T-helper 22 cell (primary cell): ENCODE data around the gene GAMT.

Experiments used
- DNase-seq: peaks from one replicate; pipeline ENCODE4 v3.0.0-alpha.2; 2020; ENCODE audit warnings: low read depth

Gene GAMT

GRCh38 chr19:1418496-1418775 is 17.1 kb upstream of the GAMT start:
- DNase-seq = no peak

GRCh38 chr19:1417681-1418495 is 16.5 kb upstream of the GAMT start:
- DNase-seq = no peak

GRCh38 chr19:1417145-1417544 is 15.8 kb upstream of the GAMT start:
- no peak for DNase-seq

- DNase-seq = no peak
Measured at GRCh38 chr19:1416014-1416841, 14.9 kb upstream of the GAMT start.

- no peak for DNase-seq
Measured at GRCh38 chr19:1412995-1413800, 11.9 kb upstream of the GAMT start.

- no peak for DNase-seq
Measured at GRCh38 chr19:1412323-1412923, 11.1 kb upstream of the GAMT start.

- DNase-seq = no peak
Measured at GRCh38 chr19:1411255-1412191, 10.2 kb upstream of the GAMT start.

- DNase-seq = no peak
Measured at GRCh38 chr19:1410789-1411188, 9.4 kb upstream of the GAMT start.

GRCh38 chr19:1410136-1410786 is 8.9 kb upstream of the GAMT start:
- no peak for DNase-seq

GRCh38 chr19:1409204-1410005 is 8.1 kb upstream of the GAMT start:
- no peak for DNase-seq

GRCh38 chr19:1408300-1409203 is 7.2 kb upstream of the GAMT start:
- peak; percentile 37 for DNase-seq

- peak; percentile 32 for DNase-seq
Measured at GRCh38 chr19:1407528-1408299, 6.4 kb upstream of the GAMT start, which contains the start of gene DAZAP1. Gene DAZAP1, plus strand, starts transcription at chr19:1407586. Its CDS starts 188 bp downstream, at chr19:1407774.

GRCh38 chr19:1406774-1407527 is 5.6 kb upstream of the GAMT start:
- peak; percentile 97 for DNase-seq

GRCh38 chr19:1402411-1403070 is 1.2 kb upstream of the GAMT start:
- no peak for DNase-seq

- no peak for DNase-seq
Measured at GRCh38 chr19:1401889-1402217, 511 bp upstream of the GAMT start.

- no peak for DNase-seq
Measured at GRCh38 chr19:1400281-1401137, 833 bp downstream of the GAMT start.
